ENCODE data around the gene TBCC.

- TF ChIP-seq CTCF (IDR thresholded peaks at IDR 0.05) (no peak), POLR2AphosphoS5 (IDR thresholded peaks at IDR 0.05) (no peak)
These were observed 39.0 kb upstream of the TBCC start for GRCh38 chr6:42784717-42785498.

Measured in gastroesophageal sphincter (tissue), 3 donors.